Measurements from ENCODE around the gene STAU1. TPM values are rescaled to one million over a fixed set of nuclear protein-coding genes. Genes with fewer than 3 reads are reported as not detected.

STAU1 gene
- total and polyA plus RNA-seq, 4 donors: 53.5 to 89.2 (median 65.2) TPM

- no peaks in the 10 kb centered on the region for H3K27me3 ChIP-seq (ENCODE audit: control insufficient read depth in 4 of 4, insufficient read depth in 4 of 4, low read length in 3 of 4)
- no peak for DNase-seq (ENCODE audit: low spot score)
- WGBS: 96% methylated on average over 6 of the region's 6 CpGs
- no peak overlapping the region for H3K27ac ChIP-seq (ENCODE audit: low read depth in 1 of 2, low read length in 2 of 2)
- H3K9ac ChIP-seq (ENCODE audit: low read depth in 1 of 2, low read length in 2 of 2): no peak overlapping the region
- H3K36me3 ChIP-seq (ENCODE audit: control insufficient read depth in 4 of 4, insufficient read depth in 3 of 4, low read depth in 1 of 4, low read length in 3 of 4): peaks cover 10 to 41% (median 37%) of the 10 kb centered on the region in 4 donors
- TF ChIP-seq FOXA1 (IDR thresholded peaks at IDR 0.05) (no peak), GABPA (IDR thresholded peaks at IDR 0.05 in 1 of 2, conservative IDR thresholded peaks at IDR 0.05 in 1 of 2) (no peak), REST (IDR thresholded peaks at IDR 0.05) (no peak), NR2F2 (IDR thresholded peaks at IDR 0.05) (no peak), FOXA2 (IDR thresholded peaks at IDR 0.05) (no peak), RXRA (IDR thresholded peaks at IDR 0.05) (no peak), TAF1 (conservative IDR thresholded peaks at IDR 0.05) (no peak), YY1 (IDR thresholded peaks at IDR 0.05) (no peak)
- H3K9me3 ChIP-seq (ENCODE audit: control insufficient read depth in 4 of 4, low read length in 3 of 4): no peaks in the 10 kb centered on the region
- no peak overlapping the region for H3K4me3 ChIP-seq (ENCODE audit: low read depth in 1 of 3, low read length in 3 of 3)
- no peaks in the 10 kb centered on the region for H3K4me1 ChIP-seq (ENCODE audit: control insufficient read depth in 4 of 4, insufficient read depth in 4 of 4, low read length in 3 of 4)
These were observed 36.7 kb downstream of the STAU1 start for GRCh38 chr20:49151436-49151835.

DNA sequence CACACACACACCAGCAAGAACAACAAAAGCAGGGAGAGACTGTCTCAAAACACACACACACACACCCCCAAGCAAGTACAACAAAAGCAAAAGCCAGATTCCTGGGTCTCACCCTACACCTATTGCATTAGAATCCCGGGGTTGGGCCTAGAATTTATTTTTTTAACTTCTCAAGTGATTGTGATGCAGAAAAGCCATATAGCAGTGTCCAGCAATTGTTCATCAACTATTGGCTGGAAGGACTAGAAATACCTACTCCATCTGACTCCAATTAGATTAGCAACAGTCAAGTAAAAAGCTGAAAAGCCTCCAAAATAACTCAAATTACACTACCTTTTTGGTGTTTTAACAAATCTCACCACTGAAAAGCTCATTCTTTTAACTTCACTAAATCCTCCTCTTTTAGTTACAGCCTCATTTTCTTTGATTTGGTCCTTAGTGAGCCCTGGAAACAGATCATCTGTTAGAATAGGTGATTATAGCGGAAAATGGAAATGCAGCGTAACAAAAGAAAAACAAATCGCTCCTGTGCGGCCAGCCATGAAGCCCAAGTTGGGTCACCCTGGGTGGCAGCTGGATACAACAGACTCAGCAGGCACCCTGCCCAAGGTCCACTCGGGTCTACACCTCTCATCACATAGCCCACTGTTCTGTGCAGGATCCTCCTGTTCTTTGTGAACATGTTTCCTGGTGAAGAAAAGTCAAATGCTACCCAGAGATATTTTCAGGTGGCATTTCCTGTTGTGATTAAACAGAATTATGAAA is 38.7 kb downstream of the STAU1 start:
- no peak overlapping the region for H3K4me3 ChIP-seq (ENCODE audit: low read depth in 1 of 3, low read length in 3 of 3)
- no peaks in the 10 kb centered on the region for H3K9me3 ChIP-seq (ENCODE audit: control insufficient read depth in 4 of 4, low read length in 3 of 4)
- TF ChIP-seq, protein P1, sequence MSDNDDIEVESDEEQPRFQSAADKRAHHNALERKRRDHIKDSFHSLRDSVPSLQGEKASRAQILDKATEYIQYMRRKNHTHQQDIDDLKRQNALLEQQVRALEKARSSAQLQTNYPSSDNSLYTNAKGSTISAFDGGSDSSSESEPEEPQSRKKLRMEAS (IDR thresholded peaks at IDR 0.05): no peak
- WGBS: 95% methylated on average over 6 of the region's 6 CpGs
- H3K27me3 ChIP-seq (ENCODE audit: control insufficient read depth in 4 of 4, insufficient read depth in 4 of 4, low read length in 3 of 4): no peaks in the 10 kb centered on the region
- DNase-seq (ENCODE audit: low spot score): no peak
- no peak overlapping the region for H3K9ac ChIP-seq (ENCODE audit: low read depth in 1 of 2, low read length in 2 of 2)
- no peaks in the 10 kb centered on the region for H3K4me1 ChIP-seq (ENCODE audit: control insufficient read depth in 4 of 4, insufficient read depth in 4 of 4, low read length in 3 of 4)
- H3K27ac ChIP-seq (ENCODE audit: low read depth in 1 of 2, low read length in 2 of 2): no peak overlapping the region
- peaks cover 12 to 45% (median 36%) of the 10 kb centered on the region in 4 donors for H3K36me3 ChIP-seq (ENCODE audit: control insufficient read depth in 4 of 4, insufficient read depth in 3 of 4, low read depth in 1 of 4, low read length in 3 of 4)

DNA sequence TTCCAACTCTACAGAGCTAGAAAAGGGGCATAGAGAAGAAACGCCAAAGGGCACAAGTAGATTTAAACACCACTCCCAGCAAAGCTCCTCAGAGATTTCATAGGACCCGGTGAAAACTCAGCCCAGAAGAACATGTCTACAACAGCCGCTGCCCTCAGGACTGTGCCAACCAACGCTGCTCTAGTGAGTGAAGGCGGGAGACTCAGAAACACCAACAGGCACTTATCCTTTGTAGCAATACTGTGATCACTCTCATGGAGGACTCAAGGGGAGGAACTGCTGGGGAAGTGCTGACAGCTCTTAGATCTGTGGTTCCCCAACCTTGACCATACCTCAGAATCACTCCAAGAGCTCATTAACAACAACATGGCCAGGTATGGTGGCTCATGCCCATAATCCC is 39.5 kb downstream of the STAU1 start:
- H3K4me3 ChIP-seq (ENCODE audit: low read depth in 1 of 3, low read length in 3 of 3): no peak overlapping the region
- no peak for DNase-seq (ENCODE audit: low spot score)
- 95% methylated on average over 5 of the region's 5 CpGs for WGBS
- no peak overlapping the region for H3K9ac ChIP-seq (ENCODE audit: low read depth in 1 of 2, low read length in 2 of 2)
- no peaks in the 10 kb centered on the region for H3K27me3 ChIP-seq (ENCODE audit: control insufficient read depth in 4 of 4, insufficient read depth in 4 of 4, low read length in 3 of 4)
- no peak overlapping the region for H3K27ac ChIP-seq (ENCODE audit: low read depth in 1 of 2, low read length in 2 of 2)
- H3K9me3 ChIP-seq (ENCODE audit: control insufficient read depth in 4 of 4, low read length in 3 of 4): no peaks in the 10 kb centered on the region
- peaks cover 15 to 54% (median 40%) of the 10 kb centered on the region in 4 donors for H3K36me3 ChIP-seq (ENCODE audit: control insufficient read depth in 4 of 4, insufficient read depth in 3 of 4, low read depth in 1 of 4, low read length in 3 of 4)
- no peaks in the 10 kb centered on the region for H3K4me1 ChIP-seq (ENCODE audit: control insufficient read depth in 4 of 4, insufficient read depth in 4 of 4, low read length in 3 of 4)
- TF ChIP-seq NR2F2 (IDR thresholded peaks at IDR 0.05): no peak
- TF ChIP-seq HNF4G (IDR thresholded peaks at IDR 0.05): no peak
- no peak for TF ChIP-seq ZBTB33 (IDR thresholded peaks at IDR 0.05)
- no peak for TF ChIP-seq TAF1 (conservative IDR thresholded peaks at IDR 0.05)
- no peak for TF ChIP-seq REST (IDR thresholded peaks at IDR 0.05)
- no peak for TF ChIP-seq EGR1 (IDR thresholded peaks at IDR 0.05; ENCODE audit: low read depth in 2 of 2)
- TF ChIP-seq RXRA (IDR thresholded peaks at IDR 0.05): no peak
- no peak for TF ChIP-seq HNF4A (conservative IDR thresholded peaks at IDR 0.05)
- TF ChIP-seq ATF3 (IDR thresholded peaks at IDR 0.05): no peak
- TF ChIP-seq YY1 (IDR thresholded peaks at IDR 0.05): no peak
- TF ChIP-seq, protein P1 (IDR thresholded peaks at IDR 0.05): no peak
- no peak for TF ChIP-seq SP1 (IDR thresholded peaks at IDR 0.05)
- no peak for TF ChIP-seq RAD21 (IDR thresholded peaks at IDR 0.05)
- TF ChIP-seq JUND (IDR thresholded peaks at IDR 0.05): no peak

All from liver (tissue), 9 donors.